ENCODE results near the gene PIEZO1.

PIEZO1 gene

GRCh38 chr16:88747588-88748301 is 37.3 kb downstream of the PIEZO1 start:
- peak; percentile 94 for DNase-seq

GRCh38 chr16:88746506-88746905 is 38.5 kb downstream of the PIEZO1 start:
- no peak for DNase-seq

GRCh38 chr16:88744577-88745521 is 40.2 kb downstream of the PIEZO1 start:
- no peak for DNase-seq

GRCh38 chr16:88743693-88744576 is 41.1 kb downstream of the PIEZO1 start:
- peak; percentile 75 for DNase-seq

GRCh38 chr16:88742896-88743605 is 42.0 kb downstream of the PIEZO1 start:
- no peak for DNase-seq

- no peak for DNase-seq
These were observed 43.7 kb downstream of the PIEZO1 start for GRCh38 chr16:88741368-88741767.

- no peak for DNase-seq
These were observed 44.3 kb downstream of the PIEZO1 start for GRCh38 chr16:88740727-88741055.

- no peak for DNase-seq
These were observed 44.9 kb downstream of the PIEZO1 start for GRCh38 chr16:88739977-88740726.

GRCh38 chr16:88739139-88739976 is 45.7 kb downstream of the PIEZO1 start:
- DNase-seq = no peak

GRCh38 chr16:88738151-88739084 is 46.6 kb downstream of the PIEZO1 start:
- DNase-seq = no peak

GRCh38 chr16:88737298-88738150 is 47.5 kb downstream of the PIEZO1 start:
- DNase-seq = peak; percentile 95

GRCh38 chr16:88736496-88736895 is 48.5 kb downstream of the PIEZO1 start:
- DNase-seq = no peak

- DNase-seq = no peak
These were observed 48.9 kb downstream of the PIEZO1 start for GRCh38 chr16:88736088-88736487.

- no peak for DNase-seq
These were observed 49.4 kb downstream of the PIEZO1 start for GRCh38 chr16:88735616-88736015.

- DNase-seq = no peak
These were observed 49.9 kb downstream of the PIEZO1 start for GRCh38 chr16:88735121-88735520.

- DNase-seq = no peak
These were observed 50.7 kb downstream of the PIEZO1 start for GRCh38 chr16:88734361-88734728.

- DNase-seq = no peak
These were observed 51.2 kb downstream of the PIEZO1 start for GRCh38 chr16:88733630-88734360.

- no peak for DNase-seq
These were observed 52.1 kb downstream of the PIEZO1 start for GRCh38 chr16:88732961-88733294.

Measured in hematopoietic multipotent progenitor cell treated with erythropoietin and hydrocortisone succinate and interleukin-3 and kit ligand, for 4 days (in vitro differentiated cells).